PC-9 (cell line): ENCODE data around the gene JPT1.
"Not testable (repeated sequence)": the region's sequence is repeated elsewhere in the genome, so short reads cannot be mapped to it uniquely, and the experiment has no call there.

Experiments used
- EZH2 ChIP-seq: fragments of 200-600 bp; sonication (generic); IDR thresholded peaks from 2 replicates; pipeline ENCODE4 v1.8.0; 2017; ENCODE audit warnings: antibody characterized with exemption, low read depth
- TF ChIP-seq, protein P1 (sequence below): fragments of 200-600 bp; sonication (generic); conservative IDR thresholded peaks from 2 replicates; pipeline ENCODE4 v1.6.1; 2017; ENCODE audit warnings: mixed run types, antibody characterized with exemption, mild to moderate bottlenecking, moderate library complexity

DNA sequence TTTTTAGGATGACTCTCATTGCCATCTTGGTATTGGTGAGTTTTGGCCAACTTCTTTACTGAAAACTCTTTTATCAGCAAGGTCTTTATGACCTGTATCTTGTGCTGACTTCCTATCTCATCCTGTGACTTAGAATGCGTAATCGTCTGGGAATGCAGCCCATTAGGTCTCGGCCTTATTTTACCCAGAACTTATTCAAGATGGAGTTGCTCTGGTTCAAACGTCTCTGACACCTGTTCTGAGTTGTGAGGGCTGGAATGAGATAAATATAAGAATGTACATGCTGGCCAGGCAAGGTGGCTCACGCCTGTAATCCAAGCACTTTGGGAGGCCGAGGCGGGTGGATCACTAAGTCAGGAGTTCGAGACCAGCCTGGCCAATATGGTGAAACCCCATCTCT, 4.2 kb upstream of the JPT1 start:
- TF ChIP-seq, protein P1, sequence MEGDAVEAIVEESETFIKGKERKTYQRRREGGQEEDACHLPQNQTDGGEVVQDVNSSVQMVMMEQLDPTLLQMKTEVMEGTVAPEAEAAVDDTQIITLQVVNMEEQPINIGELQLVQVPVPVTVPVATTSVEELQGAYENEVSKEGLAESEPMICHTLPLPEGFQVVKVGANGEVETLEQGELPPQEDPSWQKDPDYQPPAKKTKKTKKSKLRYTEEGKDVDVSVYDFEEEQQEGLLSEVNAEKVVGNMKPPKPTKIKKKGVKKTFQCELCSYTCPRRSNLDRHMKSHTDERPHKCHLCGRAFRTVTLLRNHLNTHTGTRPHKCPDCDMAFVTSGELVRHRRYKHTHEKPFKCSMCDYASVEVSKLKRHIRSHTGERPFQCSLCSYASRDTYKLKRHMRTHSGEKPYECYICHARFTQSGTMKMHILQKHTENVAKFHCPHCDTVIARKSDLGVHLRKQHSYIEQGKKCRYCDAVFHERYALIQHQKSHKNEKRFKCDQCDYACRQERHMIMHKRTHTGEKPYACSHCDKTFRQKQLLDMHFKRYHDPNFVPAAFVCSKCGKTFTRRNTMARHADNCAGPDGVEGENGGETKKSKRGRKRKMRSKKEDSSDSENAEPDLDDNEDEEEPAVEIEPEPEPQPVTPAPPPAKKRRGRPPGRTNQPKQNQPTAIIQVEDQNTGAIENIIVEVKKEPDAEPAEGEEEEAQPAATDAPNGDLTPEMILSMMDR, result not testable (repeated sequence)
- not testable (repeated sequence) for TF ChIP-seq EZH2
